HCT116 (cell line): ENCODE data around the gene CEP72. TPM values are rescaled to one million over a fixed set of nuclear protein-coding genes. Genes with fewer than 3 reads are reported as not detected.

Experiments
- ATAC-seq: fragments of 200-7000 bp; cut with Tn5 transposase; 2 replicates; pipeline ENCODE4 v1.9.1; 2020; ENCODE audit warnings: mild to moderate bottlenecking, moderate library complexity
- BruUV-seq: library from RNA; stranded (reverse); fragments of 400-500 nt; replicated peaks from 2 replicates; lab custom pipeline; 2021; lab: Mats Ljungman, UMichigan
- CTCF ChIA-PET: fragments of 300-600 bp; sonication (Branson Sonifier 250); formaldehyde crosslinking; loops from one replicate; lab custom pipeline; 2021; ENCODE audit warnings: antibody characterized with exemption; lab: Charles Lee
- POLR2A ChIA-PET: fragments of 300-600, 350-600 bp; sonication (Branson Sonifier 250); formaldehyde crosslinking; loops from one replicate; lab custom pipeline; 2021; ENCODE audit warnings: antibody characterized with exemption; lab: Charles Lee
- RAD21 ChIA-PET, 2 experiments: fragments of 300-600 bp; sonication (Branson Sonifier 250); formaldehyde crosslinking; loops; one replicate each; lab custom pipeline; 2023; ENCODE audit warnings: low total read pairs in 2 of 2; ENCODE audit not compliant: uncharacterized antibody in 2 of 2, unreplicated experiment in 2 of 2, low non-redundant PET in 1 of 2; lab: Charles Lee
- DNase-seq: peaks from one replicate; pipeline ENCODE4 v3.0.0-alpha.2; 2010; ENCODE audit warnings: low read depth, low spot score
- H2AFZ ChIP-seq: fragments of 200-600 bp; shearing (Covaris generic), sonication (generic); 2 replicates; pipeline ENCODE4 v1.6.1; 2017; ENCODE audit warnings: low read depth, mixed run types, mixed read lengths, antibody characterized with exemption, low read length; ENCODE audit not compliant: poor library complexity, severe bottlenecking
- H3K27ac ChIP-seq: 2 replicates; pipeline ENCODE4 v1.5.1; 2012; ENCODE audit warnings: low read depth, low read length
- H3K27me3 ChIP-seq: fragments of 200-600 bp; sonication (generic); 2 replicates; pipeline ENCODE4 v1.6.1; 2016; ENCODE audit warnings: mixed run types, low read length, mixed read lengths; ENCODE audit not compliant: insufficient read depth
- H3K36me3 ChIP-seq, 2 experiments: fragments of 200-500 bp in 1 of 2; fragments of 200-600 bp in 1 of 2; sonication (Bioruptor generic) in 1 of 2; sonication (generic) in 1 of 2; 2 replicates each; pipeline versions ENCODE4 v1.5.1 to v1.6.1; 2014 to 2016; ENCODE audit warnings: low read length in 2 of 2, inconsistent platforms in 1 of 2, mixed read lengths in 1 of 2, mixed run types in 1 of 2; ENCODE audit not compliant: insufficient read depth in 2 of 2, control insufficient read depth in 1 of 2
- H3K4me1 ChIP-seq, 2 experiments: fragments of 200-600 bp in 1 of 2; sonication (generic) in 1 of 2; 2 replicates each; pipeline versions ENCODE4 v1.5.1 to v1.6.1; 2012 to 2017; ENCODE audit warnings: low read length in 2 of 2, inconsistent platforms in 1 of 2, mild to moderate bottlenecking in 1 of 2, mixed read lengths in 1 of 2, mixed run types in 1 of 2, moderate library complexity in 1 of 2; ENCODE audit not compliant: insufficient read depth in 2 of 2, control insufficient read depth in 1 of 2
- H3K4me2 ChIP-seq: fragments of 200-600 bp; sonication (generic); 2 replicates; pipeline ENCODE4 v1.6.1; 2017; ENCODE audit warnings: mixed run types, low read length, mixed read lengths
- H3K4me3 ChIP-seq, 2 experiments: fragments of 200-600 bp in 1 of 2; sonication (generic) in 1 of 2; replicated peaks in 1 of 2; 2 replicates each; pipeline ENCODE4 v1.5.1; 2011 to 2016; ENCODE audit warnings: low read length in 2 of 2, control low read depth in 1 of 2, low read depth in 1 of 2, mild to moderate bottlenecking in 1 of 2, mixed read lengths in 1 of 2, mixed run types in 1 of 2
- H3K79me2 ChIP-seq: fragments of 200-600 bp; sonication (generic); 2 replicates; pipeline ENCODE4 v1.6.1; 2017; ENCODE audit warnings: mild to moderate bottlenecking, mixed run types, low read length, moderate library complexity, mixed read lengths; ENCODE audit not compliant: insufficient read depth
- H3K9ac ChIP-seq: fragments of 200-600 bp; sonication (generic); 2 replicates; pipeline ENCODE4 v1.6.1; 2016; ENCODE audit warnings: low read length, mixed read lengths
- H3K9me2 ChIP-seq: fragments of 200-600 bp; sonication (generic), shearing (Covaris generic); 2 replicates; pipeline ENCODE4 v1.6.1; 2017; ENCODE audit warnings: mixed run types, mild to moderate bottlenecking, moderate library complexity; ENCODE audit not compliant: insufficient read depth
- H3K9me3 ChIP-seq, 2 experiments: fragments of 200-500 bp in 1 of 2; fragments of 200-600 bp in 1 of 2; sonication (Bioruptor generic) in 1 of 2; sonication (generic) in 1 of 2; 2 replicates each; pipeline ENCODE4 v1.6.1; 2014 to 2017; ENCODE audit warnings: low read length in 2 of 2, mixed read lengths in 2 of 2, inconsistent platforms in 1 of 2, low read depth in 1 of 2, mild to moderate bottlenecking in 1 of 2, mixed run types in 1 of 2, moderate library complexity in 1 of 2; ENCODE audit not compliant: control insufficient read depth in 1 of 2, insufficient read depth in 1 of 2
- H4K20me1 ChIP-seq: fragments of 200-600 bp; sonication (generic), shearing (Covaris generic); 2 replicates; pipeline ENCODE4 v1.6.1; 2017; ENCODE audit warnings: mixed run types, mild to moderate bottlenecking, moderate library complexity; ENCODE audit not compliant: insufficient read depth
- CBX3 ChIP-seq: IDR thresholded peaks from 2 replicates; pipeline ENCODE4 v1.6.1; 2012; ENCODE audit warnings: low read depth
- EGR1 ChIP-seq: IDR thresholded peaks from 2 replicates; pipeline ENCODE4 v1.6.1; 2012; ENCODE audit warnings: low read depth
- ELF1 ChIP-seq: IDR thresholded peaks from 2 replicates; pipeline ENCODE4 v1.6.1; 2012; ENCODE audit warnings: low read depth, borderline replicate concordance
- FOSL1 ChIP-seq: IDR thresholded peaks from 2 replicates; pipeline ENCODE4 v1.6.1; 2012; ENCODE audit warnings: low read depth
- JUND ChIP-seq: IDR thresholded peaks from 2 replicates; pipeline ENCODE4 v1.6.1; 2012
- POLR2AphosphoS5 ChIP-seq: IDR thresholded peaks from 2 replicates; pipeline ENCODE4 v1.6.1; 2011; ENCODE audit warnings: mild to moderate bottlenecking, low read depth, low read length, moderate library complexity
- SIN3A ChIP-seq: IDR thresholded peaks from 2 replicates; pipeline ENCODE4 v1.6.1; 2012; ENCODE audit warnings: low read depth
- SRF ChIP-seq: IDR thresholded peaks from 2 replicates; pipeline ENCODE4 v1.6.1; 2012; ENCODE audit warnings: low read depth
- TCF7L2 ChIP-seq: IDR thresholded peaks from 2 replicates; pipeline ENCODE4 v1.7.0; 2011; ENCODE audit warnings: borderline replicate concordance, inconsistent platforms; ENCODE audit not compliant: insufficient read depth, insufficient read length; ENCODE audit errors: extremely low read depth
- ZFX ChIP-seq: fragments of 450-650 bp; IDR thresholded peaks from 2 replicates; pipeline ENCODE4 v1.6.1; 2017
- ZNF274 ChIP-seq: fragments of 200-500 bp; sonication (Bioruptor generic); IDR thresholded peaks from 2 replicates; pipeline ENCODE4 v1.6.1; 2014; ENCODE audit warnings: mild to moderate bottlenecking, low read depth, low read length, inconsistent platforms
- intact Hi-C: fragments of 100-400 bp; cut with micrococcal nuclease; formaldehyde crosslinking; loops from 2 replicates; pipeline ENCODE4 v1.10.0; 2022
- total RNA-seq: library from RNA; stranded (reverse); gene quantifications from one replicate; pipeline ENCODE4 v1.2.1, GENCODE V29; 2021; ENCODE audit not compliant: unreplicated experiment
- TF ChIP-seq, protein P1 (sequence below): IDR thresholded peaks from 2 replicates; pipeline ENCODE4 v1.6.1; 2012; ENCODE audit warnings: low read depth
- TF ChIP-seq, protein P2 (sequence below): IDR thresholded peaks from 2 replicates; pipeline ENCODE4 v1.6.1; 2011; ENCODE audit warnings: mild to moderate bottlenecking, low read length, moderate library complexity; ENCODE audit not compliant: insufficient replicate concordance; ENCODE audit errors: extremely low read depth
- TF ChIP-seq, protein P3 (sequence below), 3 experiments: fragments of 200-600 bp in 1 of 3; sonication (generic) in 1 of 3; IDR thresholded peaks in 2 of 3; conservative IDR thresholded peaks in 1 of 3; 2 replicates each; pipeline ENCODE4 v1.5.1; 2012 to 2017; ENCODE audit warnings: low read depth in 2 of 3, low read length in 2 of 3, antibody characterized with exemption in 1 of 3, borderline replicate concordance in 1 of 3, control low read depth in 1 of 3, mild to moderate bottlenecking in 1 of 3, mixed read lengths in 1 of 3, mixed run types in 1 of 3, moderate library complexity in 1 of 3; ENCODE audit not compliant: insufficient read depth in 1 of 3

Gene CEP72
- total RNA-seq, 1 experiment from 2014 or later: 25.6 TPM

DNA sequence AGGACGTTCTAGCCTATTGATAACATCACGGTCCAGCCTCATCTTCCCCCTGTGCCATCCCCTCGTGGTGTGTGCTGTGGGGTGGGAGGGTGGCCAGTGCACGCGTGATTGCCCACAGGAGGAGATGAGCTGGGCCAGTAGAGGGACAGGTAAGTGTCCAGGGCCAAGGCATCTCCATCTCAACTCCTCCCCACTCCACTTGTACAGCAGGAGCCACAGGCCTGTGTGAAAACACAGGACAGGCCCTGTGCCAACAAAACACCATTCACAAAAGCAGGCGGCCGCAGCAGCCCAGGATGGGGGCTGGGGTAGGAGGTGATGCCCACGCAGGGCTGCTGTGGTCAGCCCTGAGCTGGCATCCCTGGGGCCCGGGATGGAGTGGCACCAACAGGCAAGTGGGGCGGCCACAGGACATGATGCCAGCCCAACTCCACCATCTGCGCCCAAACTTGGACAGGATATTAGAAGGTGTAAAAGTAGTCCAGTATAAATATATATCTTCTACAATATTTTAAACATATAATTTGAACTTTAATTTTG is 48.4 kb downstream of the CEP72 start (continued):
- TF ChIP-seq, protein P1, sequence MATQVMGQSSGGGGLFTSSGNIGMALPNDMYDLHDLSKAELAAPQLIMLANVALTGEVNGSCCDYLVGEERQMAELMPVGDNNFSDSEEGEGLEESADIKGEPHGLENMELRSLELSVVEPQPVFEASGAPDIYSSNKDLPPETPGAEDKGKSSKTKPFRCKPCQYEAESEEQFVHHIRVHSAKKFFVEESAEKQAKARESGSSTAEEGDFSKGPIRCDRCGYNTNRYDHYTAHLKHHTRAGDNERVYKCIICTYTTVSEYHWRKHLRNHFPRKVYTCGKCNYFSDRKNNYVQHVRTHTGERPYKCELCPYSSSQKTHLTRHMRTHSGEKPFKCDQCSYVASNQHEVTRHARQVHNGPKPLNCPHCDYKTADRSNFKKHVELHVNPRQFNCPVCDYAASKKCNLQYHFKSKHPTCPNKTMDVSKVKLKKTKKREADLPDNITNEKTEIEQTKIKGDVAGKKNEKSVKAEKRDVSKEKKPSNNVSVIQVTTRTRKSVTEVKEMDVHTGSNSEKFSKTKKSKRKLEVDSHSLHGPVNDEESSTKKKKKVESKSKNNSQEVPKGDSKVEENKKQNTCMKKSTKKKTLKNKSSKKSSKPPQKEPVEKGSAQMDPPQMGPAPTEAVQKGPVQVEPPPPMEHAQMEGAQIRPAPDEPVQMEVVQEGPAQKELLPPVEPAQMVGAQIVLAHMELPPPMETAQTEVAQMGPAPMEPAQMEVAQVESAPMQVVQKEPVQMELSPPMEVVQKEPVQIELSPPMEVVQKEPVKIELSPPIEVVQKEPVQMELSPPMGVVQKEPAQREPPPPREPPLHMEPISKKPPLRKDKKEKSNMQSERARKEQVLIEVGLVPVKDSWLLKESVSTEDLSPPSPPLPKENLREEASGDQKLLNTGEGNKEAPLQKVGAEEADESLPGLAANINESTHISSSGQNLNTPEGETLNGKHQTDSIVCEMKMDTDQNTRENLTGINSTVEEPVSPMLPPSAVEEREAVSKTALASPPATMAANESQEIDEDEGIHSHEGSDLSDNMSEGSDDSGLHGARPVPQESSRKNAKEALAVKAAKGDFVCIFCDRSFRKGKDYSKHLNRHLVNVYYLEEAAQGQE: no peak

DNA sequence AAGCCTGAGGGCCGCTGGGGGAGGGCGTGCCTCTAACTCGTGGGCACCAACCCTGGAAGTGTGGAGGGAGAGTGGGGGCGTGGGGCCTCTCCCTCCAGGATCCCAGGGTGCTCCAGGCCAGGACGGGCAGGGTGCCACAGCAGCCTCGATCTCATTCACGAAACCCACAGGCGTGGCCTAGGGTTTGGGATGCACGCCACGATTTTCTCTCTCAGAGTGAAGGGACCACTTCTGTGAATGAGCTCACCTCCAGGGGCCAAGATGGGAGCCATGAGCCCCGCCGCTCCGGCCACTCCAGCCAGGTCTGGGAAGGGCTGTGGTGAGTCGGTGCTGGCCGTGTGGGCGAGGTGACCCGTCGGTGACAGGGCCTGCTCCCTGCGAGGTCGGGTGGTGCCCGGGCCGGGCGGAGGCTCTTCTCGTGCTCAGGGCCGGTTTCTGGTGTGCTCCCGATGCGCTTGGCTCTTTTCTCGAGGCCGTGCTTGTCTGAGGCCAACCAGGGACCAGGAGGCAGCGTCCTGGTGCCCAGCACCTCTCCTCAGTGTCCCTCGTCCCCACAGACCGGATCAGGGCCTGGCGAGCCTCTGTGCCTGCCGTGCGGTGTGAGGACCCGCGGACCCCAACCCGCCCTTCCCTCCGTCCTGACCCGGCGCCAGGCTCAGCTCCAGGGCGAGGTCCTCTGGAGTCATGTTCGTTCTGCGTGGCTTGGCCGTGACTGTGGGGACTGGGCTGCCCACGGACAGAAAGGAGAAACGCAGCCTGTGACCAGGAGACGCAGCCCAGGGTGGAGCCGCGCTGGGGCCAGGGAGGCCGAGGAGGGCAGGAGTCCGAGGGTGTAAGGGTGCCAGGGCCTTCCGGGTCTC is 50.0 kb downstream of the CEP72 start:
- H2AFZ ChIP-seq: no peak overlapping the region
- peaks cover 9 to 34% of the 10 kb centered on the region in 2 experiments for H3K4me1 ChIP-seq
- no peaks in the 10 kb centered on the region for H3K79me2 ChIP-seq
- no peaks in the 10 kb centered on the region for H3K9me3 ChIP-seq
- H3K36me3 ChIP-seq: peaks cover 9 to 21% of the 10 kb centered on the region in 2 experiments; a peak in 3 of 4 replicates
- DNase-seq (no peak), ATAC-seq (no peak)
- H3K9me2 ChIP-seq: no peaks in the 10 kb centered on the region
- H3K27ac ChIP-seq: no peak overlapping the region
- intact Hi-C loops: no loop called here
- H3K9ac ChIP-seq: no peak overlapping the region
- ChIA-PET CTCF (no interaction called here), RAD21 (no interaction called here), POLR2A (no interaction called here)
- no peak overlapping the region for H3K4me2 ChIP-seq
- no peak overlapping the region for H3K4me3 ChIP-seq
- no peaks in the 10 kb centered on the region for H4K20me1 ChIP-seq
- no peaks in the 10 kb centered on the region for H3K27me3 ChIP-seq
- no TSS peak for BruUV-seq
- TF ChIP-seq JUND (no peak), POLR2AphosphoS5 (no peak), ELF1 (no peak), ZNF274 (no peak), EGR1 (no peak), CBX3 (no peak), SRF (no peak), SIN3A (no peak), FOSL1 (no peak), ZFX (no peak), TCF7L2 (no peak)
- TF ChIP-seq, protein P2, sequence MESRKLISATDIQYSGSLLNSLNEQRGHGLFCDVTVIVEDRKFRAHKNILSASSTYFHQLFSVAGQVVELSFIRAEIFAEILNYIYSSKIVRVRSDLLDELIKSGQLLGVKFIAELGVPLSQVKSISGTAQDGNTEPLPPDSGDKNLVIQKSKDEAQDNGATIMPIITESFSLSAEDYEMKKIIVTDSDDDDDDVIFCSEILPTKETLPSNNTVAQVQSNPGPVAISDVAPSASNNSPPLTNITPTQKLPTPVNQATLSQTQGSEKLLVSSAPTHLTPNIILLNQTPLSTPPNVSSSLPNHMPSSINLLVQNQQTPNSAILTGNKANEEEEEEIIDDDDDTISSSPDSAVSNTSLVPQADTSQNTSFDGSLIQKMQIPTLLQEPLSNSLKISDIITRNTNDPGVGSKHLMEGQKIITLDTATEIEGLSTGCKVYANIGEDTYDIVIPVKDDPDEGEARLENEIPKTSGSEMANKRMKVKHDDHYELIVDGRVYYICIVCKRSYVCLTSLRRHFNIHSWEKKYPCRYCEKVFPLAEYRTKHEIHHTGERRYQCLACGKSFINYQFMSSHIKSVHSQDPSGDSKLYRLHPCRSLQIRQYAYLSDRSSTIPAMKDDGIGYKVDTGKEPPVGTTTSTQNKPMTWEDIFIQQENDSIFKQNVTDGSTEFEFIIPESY: no peak
- TF ChIP-seq, protein P3, sequence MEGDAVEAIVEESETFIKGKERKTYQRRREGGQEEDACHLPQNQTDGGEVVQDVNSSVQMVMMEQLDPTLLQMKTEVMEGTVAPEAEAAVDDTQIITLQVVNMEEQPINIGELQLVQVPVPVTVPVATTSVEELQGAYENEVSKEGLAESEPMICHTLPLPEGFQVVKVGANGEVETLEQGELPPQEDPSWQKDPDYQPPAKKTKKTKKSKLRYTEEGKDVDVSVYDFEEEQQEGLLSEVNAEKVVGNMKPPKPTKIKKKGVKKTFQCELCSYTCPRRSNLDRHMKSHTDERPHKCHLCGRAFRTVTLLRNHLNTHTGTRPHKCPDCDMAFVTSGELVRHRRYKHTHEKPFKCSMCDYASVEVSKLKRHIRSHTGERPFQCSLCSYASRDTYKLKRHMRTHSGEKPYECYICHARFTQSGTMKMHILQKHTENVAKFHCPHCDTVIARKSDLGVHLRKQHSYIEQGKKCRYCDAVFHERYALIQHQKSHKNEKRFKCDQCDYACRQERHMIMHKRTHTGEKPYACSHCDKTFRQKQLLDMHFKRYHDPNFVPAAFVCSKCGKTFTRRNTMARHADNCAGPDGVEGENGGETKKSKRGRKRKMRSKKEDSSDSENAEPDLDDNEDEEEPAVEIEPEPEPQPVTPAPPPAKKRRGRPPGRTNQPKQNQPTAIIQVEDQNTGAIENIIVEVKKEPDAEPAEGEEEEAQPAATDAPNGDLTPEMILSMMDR (IDR thresholded peaks at IDR 0.05 in 2 of 3, conservative IDR thresholded peaks at IDR 0.05 in 1 of 3; ENCODE audit: borderline replicate concordance in 1 of 3, insufficient read depth in 1 of 3, low read depth in 2 of 3, low read length in 2 of 3): no peak
